A549 (cell line): ENCODE data around the gene LRRC71.

ENCODE experiments used
- EHMT2 ChIP-seq: fragments of 200-600 bp; sonication (generic); IDR thresholded peaks from 2 replicates; pipeline ENCODE4 v1.6.1; 2016; ENCODE audit warnings: antibody characterized with exemption, low read depth, mild to moderate bottlenecking, moderate library complexity
- HDAC2 ChIP-seq: fragments of 200-600 bp; sonication (generic); IDR thresholded peaks from 2 replicates; pipeline ENCODE4 v1.6.1; 2016
- KDM1A ChIP-seq: fragments of 200-600 bp; sonication (generic); IDR thresholded peaks from 2 replicates; pipeline ENCODE4 v1.6.1; 2016; ENCODE audit warnings: low read depth, mild to moderate bottlenecking
- MAFK ChIP-seq: fragments of 450-650 bp; IDR thresholded peaks from 2 replicates; pipeline ENCODE4 v1.6.1; 2014; ENCODE audit not compliant: partially characterized antibody
- POLR2A ChIP-seq: IDR thresholded peaks from 2 replicates; pipeline ENCODE4 v1.6.1; 2012; ENCODE audit warnings: mild to moderate bottlenecking, low read length
- RFX5 ChIP-seq: fragments of 450-650 bp; IDR thresholded peaks from 2 replicates; pipeline ENCODE4 v1.7.1; 2014; ENCODE audit warnings: antibody characterized with exemption, mild to moderate bottlenecking, moderate library complexity
- TF ChIP-seq, protein P1 (sequence below): fragments of >200 bp; sonication (Bioruptor Twin); formaldehyde crosslinking; IDR thresholded peaks from 3 replicates; pipeline ENCODE4 v1.5.1; 2016
- TF ChIP-seq, protein P2 (sequence below): IDR thresholded peaks from 2 replicates; pipeline ENCODE4 v1.6.1; 2012

DNA sequence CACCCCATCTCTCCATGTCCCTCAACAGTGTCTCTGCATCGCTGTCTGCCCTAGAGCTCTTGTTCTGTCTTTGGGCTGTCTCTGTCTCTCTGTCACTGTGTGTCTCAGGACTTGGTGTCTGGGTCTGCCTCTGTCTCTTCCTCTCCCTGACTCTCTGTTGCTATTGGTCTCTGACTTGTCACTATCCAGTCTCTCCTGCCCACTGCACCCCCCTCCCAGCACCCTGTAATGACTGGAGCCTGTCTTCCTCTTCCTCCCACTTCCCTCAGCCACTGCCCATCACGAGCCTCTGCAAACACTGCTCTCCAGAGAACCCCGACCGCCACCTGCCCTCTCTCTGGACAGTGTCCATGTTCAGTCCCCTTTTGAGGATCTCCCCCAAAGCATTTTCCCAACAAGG lies 14.8 kb upstream of the LRRC71 start:
- TF ChIP-seq, protein P1, sequence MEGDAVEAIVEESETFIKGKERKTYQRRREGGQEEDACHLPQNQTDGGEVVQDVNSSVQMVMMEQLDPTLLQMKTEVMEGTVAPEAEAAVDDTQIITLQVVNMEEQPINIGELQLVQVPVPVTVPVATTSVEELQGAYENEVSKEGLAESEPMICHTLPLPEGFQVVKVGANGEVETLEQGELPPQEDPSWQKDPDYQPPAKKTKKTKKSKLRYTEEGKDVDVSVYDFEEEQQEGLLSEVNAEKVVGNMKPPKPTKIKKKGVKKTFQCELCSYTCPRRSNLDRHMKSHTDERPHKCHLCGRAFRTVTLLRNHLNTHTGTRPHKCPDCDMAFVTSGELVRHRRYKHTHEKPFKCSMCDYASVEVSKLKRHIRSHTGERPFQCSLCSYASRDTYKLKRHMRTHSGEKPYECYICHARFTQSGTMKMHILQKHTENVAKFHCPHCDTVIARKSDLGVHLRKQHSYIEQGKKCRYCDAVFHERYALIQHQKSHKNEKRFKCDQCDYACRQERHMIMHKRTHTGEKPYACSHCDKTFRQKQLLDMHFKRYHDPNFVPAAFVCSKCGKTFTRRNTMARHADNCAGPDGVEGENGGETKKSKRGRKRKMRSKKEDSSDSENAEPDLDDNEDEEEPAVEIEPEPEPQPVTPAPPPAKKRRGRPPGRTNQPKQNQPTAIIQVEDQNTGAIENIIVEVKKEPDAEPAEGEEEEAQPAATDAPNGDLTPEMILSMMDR, result no peak
- TF ChIP-seq POLR2A (no peak), EHMT2 (no peak), KDM1A (no peak), RFX5 (no peak), MAFK (no peak), HDAC2 (no peak)
- TF ChIP-seq, protein P2, sequence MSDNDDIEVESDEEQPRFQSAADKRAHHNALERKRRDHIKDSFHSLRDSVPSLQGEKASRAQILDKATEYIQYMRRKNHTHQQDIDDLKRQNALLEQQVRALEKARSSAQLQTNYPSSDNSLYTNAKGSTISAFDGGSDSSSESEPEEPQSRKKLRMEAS, result no peak
